Chondrocyte (in vitro differentiated cells): ENCODE results near the gene C8A. TPM values are rescaled to one million over a fixed set of nuclear protein-coding genes. Genes with fewer than 3 reads are reported as not detected.

Experiments used
- DNase-seq: peaks from one replicate; pipeline ENCODE4 v3.0.0; 2021; ENCODE audit warnings: mixed read lengths, low spot score
- H3K27ac Mint-ChIP-seq: one replicate; pipeline ENCODE4 v1.8.0; 2021; ENCODE audit warnings: mild to moderate bottlenecking, moderate library complexity, mixed read lengths; ENCODE audit not compliant: unreplicated experiment
- H3K27me3 Mint-ChIP-seq: 2 replicates; pipeline ENCODE4 v1.8.0; 2021; ENCODE audit warnings: low read depth, mixed read lengths
- H3K36me3 Mint-ChIP-seq: 2 replicates; pipeline ENCODE4 v1.8.0; 2021; ENCODE audit warnings: low read depth, mixed read lengths
- H3K4me1 Mint-ChIP-seq: 2 replicates; pipeline ENCODE4 v1.8.0; 2021; ENCODE audit warnings: low read depth, mild to moderate bottlenecking, mixed read lengths
- H3K4me3 Mint-ChIP-seq: one replicate; pipeline ENCODE4 v1.8.0; 2021; ENCODE audit warnings: mild to moderate bottlenecking, moderate library complexity, mixed read lengths; ENCODE audit not compliant: unreplicated experiment
- H3K9me3 Mint-ChIP-seq: 2 replicates; pipeline ENCODE4 v1.8.0; 2021; ENCODE audit warnings: low read depth, mixed read lengths
- CTCF ChIP-seq: fragments of 200-600 bp; sonication (generic); IDR thresholded peaks from 2 replicates; pipeline ENCODE4 v1.5.0; 2021; ENCODE audit warnings: antibody characterized with exemption, mild to moderate bottlenecking, moderate library complexity
- total RNA-seq: library from RNA; stranded (reverse); gene quantifications from 3 replicates; pipeline ENCODE4 v1.2.1, GENCODE V29; 2021

C8A gene
- total RNA-seq, 1 donor from 2014 or later: not detected

- H3K27me3 Mint-ChIP-seq: no peaks in the 10 kb centered on the region
- H3K9me3 Mint-ChIP-seq: no peaks in the 10 kb centered on the region
- H3K36me3 Mint-ChIP-seq: no peaks in the 10 kb centered on the region
- no peak overlapping the region for H3K27ac Mint-ChIP-seq
- no peak for TF ChIP-seq CTCF
- H3K4me3 Mint-ChIP-seq: no peak overlapping the region
- DNase-seq: no peak
- H3K4me1 Mint-ChIP-seq: no peaks in the 10 kb centered on the region
Observed at GRCh38 chr1:56963667-56964066, 109.1 kb downstream of the C8A start.

GRCh38 chr1:56964349-56965017 is 109.9 kb downstream of the C8A start:
- no peaks in the 10 kb centered on the region for H3K27me3 Mint-ChIP-seq
- H3K36me3 Mint-ChIP-seq: no peaks in the 10 kb centered on the region
- no peak overlapping the region for H3K27ac Mint-ChIP-seq
- TF ChIP-seq CTCF: no peak
- peaks cover 2% of the 10 kb centered on the region for H3K9me3 Mint-ChIP-seq
- no peaks in the 10 kb centered on the region for H3K4me1 Mint-ChIP-seq
- H3K4me3 Mint-ChIP-seq: no peak overlapping the region
- no peak for DNase-seq

GRCh38 chr1:56965191-56965590 is 110.6 kb downstream of the C8A start:
- no peak for DNase-seq
- no peak for TF ChIP-seq CTCF
- Mint-ChIP-seq H3K9me3 (peaks cover 2% of the 10 kb centered on the region), H3K27ac (no peak overlapping the region), H3K4me3 (no peak overlapping the region), H3K4me1 (no peaks in the 10 kb centered on the region), H3K27me3 (no peaks in the 10 kb centered on the region), H3K36me3 (no peaks in the 10 kb centered on the region)

- Mint-ChIP-seq H3K4me1 (no peaks in the 10 kb centered on the region), H3K4me3 (no peak within 1 kb of the TSS), H3K27ac (no peak within 1 kb of the TSS), H3K9me3 (peaks cover 2% of the 10 kb centered on the region), H3K27me3 (peaks cover 3% of the 10 kb centered on the region), H3K36me3 (no peaks in the 10 kb centered on the region)
- TF ChIP-seq CTCF: no peak
- DNase-seq: no peak
Observed at GRCh38 chr1:56965916-56966697, 111.5 kb downstream of the C8A start, which contains the start of gene C8B. TSS of gene C8B (minus strand) at chr1:56966015. CDS start at chr1:56965948, 67 bp downstream.

GRCh38 chr1:56966698-56966999 is 112.1 kb downstream of the C8A start:
- peaks cover 2% of the 10 kb centered on the region for H3K9me3 Mint-ChIP-seq
- H3K27ac Mint-ChIP-seq: no peak overlapping the region
- no peak for DNase-seq
- no peak overlapping the region for H3K4me3 Mint-ChIP-seq
- H3K27me3 Mint-ChIP-seq: peaks cover 3% of the 10 kb centered on the region
- no peaks in the 10 kb centered on the region for H3K36me3 Mint-ChIP-seq
- no peak for TF ChIP-seq CTCF
- H3K4me1 Mint-ChIP-seq: no peaks in the 10 kb centered on the region
